WI38 (cell line): ENCODE measurements around the gene TMEM134.

Experiments
- H3K4me3 ChIP-seq: 2 replicates; pipeline ENCODE4 v1.5.1; 2011; ENCODE audit warnings: low read depth, mild to moderate bottlenecking, control low read depth, low read length
- CTCF ChIP-seq: IDR thresholded peaks from 2 replicates; pipeline ENCODE4 v1.5.1; 2012; ENCODE audit warnings: low read depth, mild to moderate bottlenecking, control low read depth, low read length

The TMEM134 gene

GRCh38 chr11:67492801-67493547 is 23.9 kb upstream of the TMEM134 start:
- TF ChIP-seq CTCF = no peak
- H3K4me3 ChIP-seq = no peak overlapping the region

- H3K4me3 ChIP-seq = no peak overlapping the region
- TF ChIP-seq CTCF = no peak
These were observed 23.1 kb upstream of the TMEM134 start for GRCh38 chr11:67492069-67492727.

- no peak for TF ChIP-seq CTCF
- no peak overlapping the region for H3K4me3 ChIP-seq
These were observed 22.4 kb upstream of the TMEM134 start for GRCh38 chr11:67491276-67492068.

GRCh38 chr11:67490727-67491065 is 21.6 kb upstream of the TMEM134 start:
- no peak overlapping the region for H3K4me3 ChIP-seq
- no peak for TF ChIP-seq CTCF

- H3K4me3 ChIP-seq = no peak overlapping the region
- TF ChIP-seq CTCF = no peak
These were observed 21.1 kb upstream of the TMEM134 start for GRCh38 chr11:67489885-67490726.

- no peak overlapping the region for H3K4me3 ChIP-seq
- TF ChIP-seq CTCF = no peak
These were observed 20.3 kb upstream of the TMEM134 start for GRCh38 chr11:67489203-67489884.
